ENCODE measurements around the gene TMLHE. TPM values are rescaled to one million over a fixed set of nuclear protein-coding genes. Genes with fewer than 3 reads are reported as not detected.
"Not testable (repeated sequence)": the region's sequence is repeated elsewhere in the genome, so short reads cannot be mapped to it uniquely, and the experiment has no call there.

The TMLHE gene
- total RNA-seq, 1 experiment from 2014 or later: 36.4 TPM

DNA sequence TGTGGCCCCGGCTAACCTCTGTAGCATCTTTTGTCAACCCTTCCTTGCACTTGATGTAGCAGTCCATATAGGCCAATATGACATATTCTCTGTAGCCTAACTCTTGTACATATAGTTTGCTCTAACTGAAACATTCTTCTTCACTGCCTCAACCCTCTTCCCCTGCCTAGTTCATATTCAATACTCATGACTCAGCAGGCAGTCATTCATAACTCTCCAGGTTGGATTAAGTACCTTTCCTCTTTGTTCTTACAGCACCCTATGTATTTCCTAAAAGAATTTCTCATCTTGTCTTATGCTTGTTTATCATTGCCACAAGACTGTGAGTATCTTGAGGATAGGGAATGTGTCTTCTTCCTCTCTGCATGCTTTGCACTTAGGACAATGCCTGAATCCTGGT is 76.9 kb downstream of the TMLHE start:
- no peak for DNase-seq (ENCODE audit: low read depth, low spot score)
- POLR2A ChIA-PET: no interaction called here
- CTCF ChIA-PET: no interaction called here

DNA sequence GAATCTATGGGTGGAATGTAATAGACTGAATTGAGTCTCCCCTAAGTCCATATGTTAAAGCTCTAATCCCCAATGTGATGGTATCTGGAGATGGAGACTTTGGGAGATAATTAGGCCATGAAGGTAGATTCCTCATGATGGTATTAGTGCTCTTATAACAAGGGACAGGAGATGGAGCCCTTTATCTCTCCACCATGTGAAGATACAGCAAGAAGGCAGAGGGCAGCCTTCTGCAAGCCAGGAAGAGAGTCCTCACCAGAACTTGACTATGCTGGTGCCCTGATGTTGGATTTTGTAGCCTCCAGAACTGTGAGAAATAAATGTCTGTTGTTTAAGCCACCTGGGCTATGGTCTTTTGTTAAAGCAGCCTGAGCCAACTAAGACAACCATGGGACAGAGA is 78.0 kb downstream of the TMLHE start:
- POLR2A ChIA-PET: no interaction called here
- DNase-seq (ENCODE audit: low read depth, low spot score) (no peak), ATAC-seq (no peak)
- intact Hi-C loops (cut with micrococcal nuclease; ENCODE audit: unreplicated experiment) (no loop called here), in situ Hi-C loops (cut with HindIII; ENCODE audit: low pct_unique_long_range_greater_than_20kb, low sequenced_read_pairs) (no loop called here)
- Histone ChIP-seq H3K4me3 (ENCODE audit: low read depth in 2 of 2, low read length in 2 of 2) (no peak overlapping the region), H3K9me3 (ENCODE audit: control insufficient read depth, insufficient read depth, low read depth, low read length) (no peaks in the 10 kb centered on the region), H3K27me3 (ENCODE audit: control insufficient read depth, insufficient read depth, low read length) (no peaks in the 10 kb centered on the region), H3K36me3 (ENCODE audit: control insufficient read depth, insufficient read depth, low read length) (no peaks in the 10 kb centered on the region), H3K4me1 (ENCODE audit: control insufficient read depth, insufficient read depth, low read length) (no peaks in the 10 kb centered on the region), H3K27ac (ENCODE audit: low read length) (no peak overlapping the region)
- BruUV-seq (replicated peaks): no TSS peak
- CTCF ChIA-PET: no interaction called here
- TF ChIP-seq SIN3A (IDR thresholded peaks at IDR 0.05; ENCODE audit: borderline replicate concordance, insufficient read depth, low read depth, low read length) (no peak), POLR2AphosphoS5 (IDR thresholded peaks at IDR 0.05; ENCODE audit: low read depth, low read length) (no peak), TCF7L2 (IDR thresholded peaks at IDR 0.05; ENCODE audit: low read depth, low read length) (no peak)
- TF ChIP-seq, protein P1, sequence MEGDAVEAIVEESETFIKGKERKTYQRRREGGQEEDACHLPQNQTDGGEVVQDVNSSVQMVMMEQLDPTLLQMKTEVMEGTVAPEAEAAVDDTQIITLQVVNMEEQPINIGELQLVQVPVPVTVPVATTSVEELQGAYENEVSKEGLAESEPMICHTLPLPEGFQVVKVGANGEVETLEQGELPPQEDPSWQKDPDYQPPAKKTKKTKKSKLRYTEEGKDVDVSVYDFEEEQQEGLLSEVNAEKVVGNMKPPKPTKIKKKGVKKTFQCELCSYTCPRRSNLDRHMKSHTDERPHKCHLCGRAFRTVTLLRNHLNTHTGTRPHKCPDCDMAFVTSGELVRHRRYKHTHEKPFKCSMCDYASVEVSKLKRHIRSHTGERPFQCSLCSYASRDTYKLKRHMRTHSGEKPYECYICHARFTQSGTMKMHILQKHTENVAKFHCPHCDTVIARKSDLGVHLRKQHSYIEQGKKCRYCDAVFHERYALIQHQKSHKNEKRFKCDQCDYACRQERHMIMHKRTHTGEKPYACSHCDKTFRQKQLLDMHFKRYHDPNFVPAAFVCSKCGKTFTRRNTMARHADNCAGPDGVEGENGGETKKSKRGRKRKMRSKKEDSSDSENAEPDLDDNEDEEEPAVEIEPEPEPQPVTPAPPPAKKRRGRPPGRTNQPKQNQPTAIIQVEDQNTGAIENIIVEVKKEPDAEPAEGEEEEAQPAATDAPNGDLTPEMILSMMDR (IDR thresholded peaks at IDR 0.05): peak; percentile 31
- TF ChIP-seq, protein P2, sequence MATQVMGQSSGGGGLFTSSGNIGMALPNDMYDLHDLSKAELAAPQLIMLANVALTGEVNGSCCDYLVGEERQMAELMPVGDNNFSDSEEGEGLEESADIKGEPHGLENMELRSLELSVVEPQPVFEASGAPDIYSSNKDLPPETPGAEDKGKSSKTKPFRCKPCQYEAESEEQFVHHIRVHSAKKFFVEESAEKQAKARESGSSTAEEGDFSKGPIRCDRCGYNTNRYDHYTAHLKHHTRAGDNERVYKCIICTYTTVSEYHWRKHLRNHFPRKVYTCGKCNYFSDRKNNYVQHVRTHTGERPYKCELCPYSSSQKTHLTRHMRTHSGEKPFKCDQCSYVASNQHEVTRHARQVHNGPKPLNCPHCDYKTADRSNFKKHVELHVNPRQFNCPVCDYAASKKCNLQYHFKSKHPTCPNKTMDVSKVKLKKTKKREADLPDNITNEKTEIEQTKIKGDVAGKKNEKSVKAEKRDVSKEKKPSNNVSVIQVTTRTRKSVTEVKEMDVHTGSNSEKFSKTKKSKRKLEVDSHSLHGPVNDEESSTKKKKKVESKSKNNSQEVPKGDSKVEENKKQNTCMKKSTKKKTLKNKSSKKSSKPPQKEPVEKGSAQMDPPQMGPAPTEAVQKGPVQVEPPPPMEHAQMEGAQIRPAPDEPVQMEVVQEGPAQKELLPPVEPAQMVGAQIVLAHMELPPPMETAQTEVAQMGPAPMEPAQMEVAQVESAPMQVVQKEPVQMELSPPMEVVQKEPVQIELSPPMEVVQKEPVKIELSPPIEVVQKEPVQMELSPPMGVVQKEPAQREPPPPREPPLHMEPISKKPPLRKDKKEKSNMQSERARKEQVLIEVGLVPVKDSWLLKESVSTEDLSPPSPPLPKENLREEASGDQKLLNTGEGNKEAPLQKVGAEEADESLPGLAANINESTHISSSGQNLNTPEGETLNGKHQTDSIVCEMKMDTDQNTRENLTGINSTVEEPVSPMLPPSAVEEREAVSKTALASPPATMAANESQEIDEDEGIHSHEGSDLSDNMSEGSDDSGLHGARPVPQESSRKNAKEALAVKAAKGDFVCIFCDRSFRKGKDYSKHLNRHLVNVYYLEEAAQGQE (IDR thresholded peaks at IDR 0.05; ENCODE audit: insufficient read depth in 1 of 2, low read depth in 2 of 2, low read length in 1 of 2): no peak

More for the DNA sequence above, 76.9 kb downstream of the TMLHE start:
- Histone ChIP-seq H3K4me1 (ENCODE audit: control insufficient read depth, insufficient read depth, low read length) (no peaks in the 10 kb centered on the region), H3K27ac (ENCODE audit: low read length) (no peak overlapping the region), H3K36me3 (ENCODE audit: control insufficient read depth, insufficient read depth, low read length) (no peaks in the 10 kb centered on the region), H3K4me3 (ENCODE audit: low read depth in 2 of 2, low read length in 2 of 2) (no peak overlapping the region), H3K9me3 (ENCODE audit: control insufficient read depth, insufficient read depth, low read depth, low read length) (no peaks in the 10 kb centered on the region), H3K27me3 (ENCODE audit: control insufficient read depth, insufficient read depth, low read length) (no peaks in the 10 kb centered on the region)
- no TSS peak for BruUV-seq (replicated peaks)
- intact Hi-C loops (cut with micrococcal nuclease; ENCODE audit: unreplicated experiment): no loop called here
- in situ Hi-C loops (cut with HindIII; ENCODE audit: low pct_unique_long_range_greater_than_20kb, low sequenced_read_pairs): no loop called here
- ATAC-seq: no peak
- TF ChIP-seq POLR2AphosphoS5 (IDR thresholded peaks at IDR 0.05; ENCODE audit: low read depth, low read length) (no peak), TCF7L2 (IDR thresholded peaks at IDR 0.05; ENCODE audit: low read depth, low read length) (no peak), SIN3A (IDR thresholded peaks at IDR 0.05; ENCODE audit: borderline replicate concordance, insufficient read depth, low read depth, low read length) (no peak)
- TF ChIP-seq, protein P1 (IDR thresholded peaks at IDR 0.05): no peak
- TF ChIP-seq, protein P2 (IDR thresholded peaks at IDR 0.05; ENCODE audit: insufficient read depth in 1 of 2, low read depth in 2 of 2, low read length in 1 of 2): no peak

DNA sequence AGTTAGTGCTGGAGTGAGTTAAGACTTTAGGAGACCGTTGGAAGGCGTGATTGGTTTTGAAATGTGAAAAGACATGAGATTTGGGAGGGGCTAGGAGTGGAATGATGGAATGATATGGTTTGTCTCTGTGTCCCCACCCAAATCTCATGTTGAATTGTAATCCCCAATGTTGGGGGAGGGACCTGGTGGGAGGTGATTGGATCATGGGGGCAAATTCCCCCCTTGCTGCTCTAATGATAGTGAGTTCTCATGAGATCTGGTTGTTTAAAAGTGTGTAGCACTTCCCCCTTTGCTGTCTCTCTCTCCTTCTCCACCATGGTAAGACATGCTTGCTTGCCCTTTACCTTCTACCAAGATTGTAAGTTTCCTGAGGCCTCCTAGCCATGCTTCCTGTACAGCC is 85.7 kb downstream of the TMLHE start:
- H3K4me1 ChIP-seq (ENCODE audit: control insufficient read depth, insufficient read depth, low read length); POLR2A ChIA-PET; DNase-seq (ENCODE audit: low read depth, low spot score); BruUV-seq (replicated peaks); CTCF ChIA-PET; H3K9me3 ChIP-seq (ENCODE audit: control insufficient read depth, insufficient read depth, low read depth, low read length); intact Hi-C loops (cut with micrococcal nuclease; ENCODE audit: unreplicated experiment); in situ Hi-C loops (cut with HindIII; ENCODE audit: low pct_unique_long_range_greater_than_20kb, low sequenced_read_pairs); H3K36me3 ChIP-seq (ENCODE audit: control insufficient read depth, insufficient read depth, low read length); H3K4me3 ChIP-seq (ENCODE audit: low read depth in 2 of 2, low read length in 2 of 2); ATAC-seq; H3K27me3 ChIP-seq (ENCODE audit: control insufficient read depth, insufficient read depth, low read length); H3K27ac ChIP-seq (ENCODE audit: low read length): not testable (repeated sequence)

All from Panc1 (cell line).